ENCODE results near the gene CHKA.
A peak's percentile ranks its signal among the peaks of the same experiment; 100 is the strongest.

CHKA gene

DNA sequence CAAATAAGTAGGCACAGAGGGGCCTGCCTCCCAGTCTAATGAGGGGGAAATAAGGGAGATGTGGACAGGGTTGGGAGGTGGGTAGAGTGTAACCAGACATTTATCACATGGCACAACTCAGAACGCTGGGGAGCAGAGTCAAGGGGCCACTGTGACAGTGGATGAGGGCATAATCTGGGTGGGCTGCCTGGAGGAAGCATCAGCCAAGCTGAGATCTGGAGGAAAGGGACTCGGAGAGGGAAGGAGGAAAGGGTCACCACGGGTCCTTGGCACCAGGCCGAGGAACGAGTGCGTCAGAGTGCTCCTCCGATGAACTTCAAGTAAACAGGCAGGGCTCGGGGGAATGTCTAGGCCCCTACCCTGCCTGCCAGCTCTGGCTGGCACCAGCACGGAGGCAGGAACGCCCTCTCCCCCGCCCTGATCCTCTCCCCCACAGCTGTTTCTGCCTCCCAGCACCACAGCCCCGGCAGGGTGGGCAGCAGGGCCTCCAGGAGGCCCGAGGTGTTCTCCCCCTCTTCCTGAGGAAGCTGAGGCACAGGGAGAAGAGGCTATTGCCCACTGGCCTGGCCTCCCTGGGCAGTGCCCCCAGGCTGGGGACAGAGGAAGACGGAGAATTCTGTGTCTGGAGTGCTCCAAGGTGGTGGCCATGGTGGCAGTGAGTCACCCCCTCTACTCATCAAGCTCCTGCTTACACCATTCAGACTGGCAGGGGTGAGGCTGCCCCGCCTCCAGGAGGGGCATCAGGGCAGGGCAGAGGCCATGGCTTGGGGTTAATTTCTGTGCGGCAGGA, 106.8 kb downstream of the CHKA start:
- Mint-ChIP-seq H3K4me1 (peaks cover 27% of the 10 kb centered on the region), H3K27ac (peak overlapping the region in 1 of 3 experiments; percentile 61), H3K9me3 (no peaks in the 10 kb centered on the region), H3K36me3 (ENCODE audit: low read depth) (no peaks in the 10 kb centered on the region), H3K4me3 (peak overlapping the region in 1 of 3 experiments; percentile 43), H3K27me3 (ENCODE audit: low read depth) (peaks cover 19% of the 10 kb centered on the region)
- TF ChIP-seq, protein P1, sequence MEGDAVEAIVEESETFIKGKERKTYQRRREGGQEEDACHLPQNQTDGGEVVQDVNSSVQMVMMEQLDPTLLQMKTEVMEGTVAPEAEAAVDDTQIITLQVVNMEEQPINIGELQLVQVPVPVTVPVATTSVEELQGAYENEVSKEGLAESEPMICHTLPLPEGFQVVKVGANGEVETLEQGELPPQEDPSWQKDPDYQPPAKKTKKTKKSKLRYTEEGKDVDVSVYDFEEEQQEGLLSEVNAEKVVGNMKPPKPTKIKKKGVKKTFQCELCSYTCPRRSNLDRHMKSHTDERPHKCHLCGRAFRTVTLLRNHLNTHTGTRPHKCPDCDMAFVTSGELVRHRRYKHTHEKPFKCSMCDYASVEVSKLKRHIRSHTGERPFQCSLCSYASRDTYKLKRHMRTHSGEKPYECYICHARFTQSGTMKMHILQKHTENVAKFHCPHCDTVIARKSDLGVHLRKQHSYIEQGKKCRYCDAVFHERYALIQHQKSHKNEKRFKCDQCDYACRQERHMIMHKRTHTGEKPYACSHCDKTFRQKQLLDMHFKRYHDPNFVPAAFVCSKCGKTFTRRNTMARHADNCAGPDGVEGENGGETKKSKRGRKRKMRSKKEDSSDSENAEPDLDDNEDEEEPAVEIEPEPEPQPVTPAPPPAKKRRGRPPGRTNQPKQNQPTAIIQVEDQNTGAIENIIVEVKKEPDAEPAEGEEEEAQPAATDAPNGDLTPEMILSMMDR (IDR thresholded peaks at IDR 0.05; ENCODE audit: unreplicated experiment in 3 of 3) = no peak

DNA sequence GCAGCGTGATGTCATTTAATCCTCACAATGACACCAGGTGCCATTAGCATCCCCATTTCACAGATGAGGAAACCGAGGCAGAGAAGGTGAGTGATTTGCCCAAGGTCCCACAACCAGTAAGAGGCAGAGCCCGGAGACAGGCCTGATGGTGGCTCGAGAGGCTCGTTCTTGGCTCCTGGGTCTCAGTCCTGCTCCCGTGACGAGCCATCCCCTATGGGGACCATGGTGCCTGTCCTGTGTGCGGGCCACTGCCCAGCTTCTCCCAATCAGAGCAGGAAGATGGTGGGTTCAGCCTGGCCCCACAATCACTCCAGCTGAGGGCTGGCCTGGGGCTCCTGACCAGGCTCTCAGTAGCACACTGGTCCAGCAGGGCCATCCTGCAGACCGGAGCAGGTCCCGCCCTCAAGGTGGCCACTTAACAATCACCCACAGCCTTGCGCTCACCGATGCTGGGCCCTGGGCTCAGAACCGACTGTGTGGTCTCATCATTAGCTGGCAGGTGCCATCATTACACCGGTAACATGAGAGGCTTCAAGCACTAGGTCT, 107.5 kb downstream of the CHKA start:
- H3K27ac Mint-ChIP-seq = peak overlapping the region; percentile 90 to 96 (median 95)
- peaks cover 32% of the 10 kb centered on the region for H3K4me1 Mint-ChIP-seq
- H3K27me3 Mint-ChIP-seq (ENCODE audit: low read depth) = peaks cover 22% of the 10 kb centered on the region
- TF ChIP-seq, protein P1 (IDR thresholded peaks at IDR 0.05; ENCODE audit: unreplicated experiment in 3 of 3) = no peak
- no peak overlapping the region for H3K4me3 Mint-ChIP-seq
- H3K9me3 Mint-ChIP-seq = no peaks in the 10 kb centered on the region
- no peaks in the 10 kb centered on the region for H3K36me3 Mint-ChIP-seq (ENCODE audit: low read depth)

DNA sequence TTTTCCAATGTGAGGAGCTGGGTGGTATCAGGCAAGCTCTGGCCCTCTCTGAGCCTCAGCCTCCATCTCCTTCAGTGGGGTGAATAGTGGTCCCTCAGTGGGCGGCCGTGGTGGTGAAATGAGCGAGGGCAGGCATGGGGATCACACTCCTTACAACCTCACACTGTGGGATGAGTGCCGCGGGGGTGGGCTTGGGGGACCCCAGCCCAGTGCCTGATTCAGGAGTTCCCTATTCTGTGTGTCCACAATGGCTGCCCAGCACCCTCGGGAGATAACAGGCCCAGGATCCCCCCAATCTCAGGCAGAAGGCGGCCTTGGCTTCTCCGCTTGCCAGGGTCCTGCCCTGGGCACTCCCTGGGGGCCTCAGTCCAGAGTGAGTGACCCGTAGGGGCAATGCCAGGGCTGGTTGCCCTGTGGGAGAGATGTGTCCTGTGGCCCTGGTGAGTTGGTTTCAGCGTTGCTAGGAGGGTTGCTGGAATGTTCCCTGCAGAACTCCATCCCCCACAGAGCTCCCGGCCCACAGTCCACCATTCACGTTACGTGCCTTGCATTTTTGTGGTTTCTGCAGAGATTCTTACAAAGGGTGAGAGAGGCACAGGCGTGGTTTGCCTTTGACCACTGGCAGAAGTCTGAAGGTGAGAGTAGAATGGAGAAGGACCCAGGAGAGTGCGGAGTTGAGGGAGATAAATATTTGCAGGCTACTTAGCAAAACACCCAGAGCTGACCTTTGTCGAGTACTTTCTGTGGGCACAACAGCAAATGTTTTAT, 108.2 kb downstream of the CHKA start:
- no peaks in the 10 kb centered on the region for H3K9me3 Mint-ChIP-seq
- H3K4me3 Mint-ChIP-seq = peak overlapping the region in 1 of 3 experiments; percentile 34
- peaks cover 30% of the 10 kb centered on the region for H3K4me1 Mint-ChIP-seq
- peak overlapping the region; percentile 90 to 96 (median 95) for H3K27ac Mint-ChIP-seq
- peaks cover 21% of the 10 kb centered on the region for H3K27me3 Mint-ChIP-seq (ENCODE audit: low read depth)
- H3K36me3 Mint-ChIP-seq (ENCODE audit: low read depth) = no peaks in the 10 kb centered on the region
- TF ChIP-seq, protein P1 (IDR thresholded peaks at IDR 0.05; ENCODE audit: unreplicated experiment in 3 of 3) = no peak

DNA sequence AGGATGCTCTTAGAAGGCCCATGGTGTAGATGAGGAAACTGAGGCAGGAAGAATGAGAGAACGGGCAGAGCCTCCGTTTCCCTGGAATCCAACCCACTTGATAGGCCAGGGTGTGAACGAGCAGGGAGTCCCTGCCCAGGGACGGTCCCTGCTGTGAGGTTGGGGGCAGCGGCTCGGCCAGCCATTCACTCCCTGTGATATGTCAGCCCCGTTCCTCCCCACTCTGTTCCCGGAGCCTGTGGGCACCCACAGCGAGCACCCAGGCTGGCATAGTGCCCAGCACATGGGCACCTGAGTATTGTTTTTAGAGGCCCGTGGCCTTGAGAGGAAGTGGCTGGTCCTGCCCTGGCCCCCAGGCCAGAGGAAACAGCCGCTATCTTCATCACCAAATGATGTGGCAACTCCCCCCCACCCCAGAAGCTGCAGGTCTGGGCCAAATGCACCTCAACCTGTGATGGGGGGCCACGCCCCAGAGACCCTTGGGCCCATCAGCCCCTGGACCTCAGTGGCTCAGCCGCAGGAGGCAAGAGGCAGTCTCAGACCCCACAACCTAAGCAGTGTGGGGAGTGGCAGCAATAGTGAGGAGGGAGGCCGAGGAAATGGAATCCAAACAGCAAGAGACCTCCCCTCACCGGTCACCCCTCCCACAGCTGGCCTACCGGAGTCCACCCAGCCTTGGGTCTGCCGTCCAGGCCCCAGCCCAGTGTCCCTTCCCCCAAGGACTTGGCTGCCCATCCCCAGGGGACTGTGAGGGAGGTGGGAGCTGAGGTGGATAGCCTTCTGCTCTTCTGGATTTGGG, 108.9 kb downstream of the CHKA start:
- H3K9me3 Mint-ChIP-seq = no peaks in the 10 kb centered on the region
- peaks cover 18% of the 10 kb centered on the region for H3K27me3 Mint-ChIP-seq (ENCODE audit: low read depth)
- H3K4me1 Mint-ChIP-seq = peaks cover 27% of the 10 kb centered on the region

More for the DNA sequence above, 108.9 kb downstream of the CHKA start:
- H3K36me3 Mint-ChIP-seq (ENCODE audit: low read depth) = no peaks in the 10 kb centered on the region
- H3K27ac Mint-ChIP-seq = peak overlapping the region in 2 of 3 experiments; percentile 38 to 91
- TF ChIP-seq, protein P1 (IDR thresholded peaks at IDR 0.05; ENCODE audit: unreplicated experiment in 3 of 3) = no peak
- no peak overlapping the region for H3K4me3 Mint-ChIP-seq

All from nephron (organoid).